DOHH2 (cell line): Measurements from ENCODE around the gene NBPF11.

Experiments
- EZH2phosphoT487 ChIP-seq: fragments of 200-600 bp; sonication (generic); IDR thresholded peaks from 2 replicates; pipeline ENCODE4 v1.6.1; 2017; ENCODE audit warnings: borderline replicate concordance, mild to moderate bottlenecking, antibody characterized with exemption, low read length, moderate library complexity, mixed read lengths
- TF ChIP-seq, protein P1 (sequence below): fragments of 200-600 bp; sonication (generic); IDR thresholded peaks from one replicate; pipeline ENCODE4 v1.5.1; 2014; ENCODE audit warnings: antibody characterized with exemption, mild to moderate bottlenecking, low read depth, low read length; ENCODE audit not compliant: poor library complexity, severe bottlenecking

DNA sequence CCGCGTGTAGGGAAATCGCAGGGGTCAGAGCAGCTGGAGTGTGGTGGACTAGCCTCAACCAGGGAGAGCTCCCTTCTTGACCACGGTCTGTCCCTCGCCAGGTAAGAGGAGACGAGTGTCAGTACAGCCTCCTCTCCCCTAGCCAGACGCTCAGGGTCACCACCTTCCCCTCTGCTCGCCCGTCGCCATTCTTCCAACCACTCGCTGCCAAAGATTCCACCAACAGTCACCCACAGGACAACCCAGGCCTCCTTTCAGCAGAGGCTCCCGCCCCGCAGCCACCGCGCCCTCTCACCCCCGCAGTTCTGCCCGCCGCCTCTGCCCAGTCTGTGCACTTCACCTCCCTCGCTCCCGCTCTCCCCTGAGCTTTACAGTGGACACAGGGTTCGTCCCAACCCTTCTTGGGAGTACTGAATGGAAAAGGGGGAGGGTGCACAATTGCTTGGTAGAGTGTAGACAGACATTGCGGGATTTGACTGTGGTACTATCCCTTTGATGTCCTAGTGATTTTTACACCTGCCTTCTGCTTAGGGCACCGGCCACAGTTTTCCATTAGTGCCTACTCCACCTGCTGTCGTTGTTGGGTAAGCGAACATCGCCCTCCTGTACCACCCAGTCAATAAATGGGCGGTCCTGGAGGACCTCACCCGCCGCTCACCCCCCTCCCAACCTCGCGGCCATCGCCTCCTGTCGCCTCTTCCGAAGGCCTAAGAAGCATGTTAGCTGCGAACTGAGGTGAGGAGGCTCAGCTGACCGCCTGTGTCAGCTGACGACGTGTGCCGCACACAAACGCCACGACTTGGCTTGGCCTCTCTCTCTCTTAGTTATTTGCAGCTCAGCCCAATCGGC is 9.2 kb upstream of the NBPF11 start:
- TF ChIP-seq, protein P1, sequence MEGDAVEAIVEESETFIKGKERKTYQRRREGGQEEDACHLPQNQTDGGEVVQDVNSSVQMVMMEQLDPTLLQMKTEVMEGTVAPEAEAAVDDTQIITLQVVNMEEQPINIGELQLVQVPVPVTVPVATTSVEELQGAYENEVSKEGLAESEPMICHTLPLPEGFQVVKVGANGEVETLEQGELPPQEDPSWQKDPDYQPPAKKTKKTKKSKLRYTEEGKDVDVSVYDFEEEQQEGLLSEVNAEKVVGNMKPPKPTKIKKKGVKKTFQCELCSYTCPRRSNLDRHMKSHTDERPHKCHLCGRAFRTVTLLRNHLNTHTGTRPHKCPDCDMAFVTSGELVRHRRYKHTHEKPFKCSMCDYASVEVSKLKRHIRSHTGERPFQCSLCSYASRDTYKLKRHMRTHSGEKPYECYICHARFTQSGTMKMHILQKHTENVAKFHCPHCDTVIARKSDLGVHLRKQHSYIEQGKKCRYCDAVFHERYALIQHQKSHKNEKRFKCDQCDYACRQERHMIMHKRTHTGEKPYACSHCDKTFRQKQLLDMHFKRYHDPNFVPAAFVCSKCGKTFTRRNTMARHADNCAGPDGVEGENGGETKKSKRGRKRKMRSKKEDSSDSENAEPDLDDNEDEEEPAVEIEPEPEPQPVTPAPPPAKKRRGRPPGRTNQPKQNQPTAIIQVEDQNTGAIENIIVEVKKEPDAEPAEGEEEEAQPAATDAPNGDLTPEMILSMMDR: no peak
- no peak for TF ChIP-seq EZH2phosphoT487
